Measurements from ENCODE around the gene PACRG.

GRCh38 chr6:162773996-162774395, 46.2 kb downstream of the PACRG start:
- TF ChIP-seq, protein P1, sequence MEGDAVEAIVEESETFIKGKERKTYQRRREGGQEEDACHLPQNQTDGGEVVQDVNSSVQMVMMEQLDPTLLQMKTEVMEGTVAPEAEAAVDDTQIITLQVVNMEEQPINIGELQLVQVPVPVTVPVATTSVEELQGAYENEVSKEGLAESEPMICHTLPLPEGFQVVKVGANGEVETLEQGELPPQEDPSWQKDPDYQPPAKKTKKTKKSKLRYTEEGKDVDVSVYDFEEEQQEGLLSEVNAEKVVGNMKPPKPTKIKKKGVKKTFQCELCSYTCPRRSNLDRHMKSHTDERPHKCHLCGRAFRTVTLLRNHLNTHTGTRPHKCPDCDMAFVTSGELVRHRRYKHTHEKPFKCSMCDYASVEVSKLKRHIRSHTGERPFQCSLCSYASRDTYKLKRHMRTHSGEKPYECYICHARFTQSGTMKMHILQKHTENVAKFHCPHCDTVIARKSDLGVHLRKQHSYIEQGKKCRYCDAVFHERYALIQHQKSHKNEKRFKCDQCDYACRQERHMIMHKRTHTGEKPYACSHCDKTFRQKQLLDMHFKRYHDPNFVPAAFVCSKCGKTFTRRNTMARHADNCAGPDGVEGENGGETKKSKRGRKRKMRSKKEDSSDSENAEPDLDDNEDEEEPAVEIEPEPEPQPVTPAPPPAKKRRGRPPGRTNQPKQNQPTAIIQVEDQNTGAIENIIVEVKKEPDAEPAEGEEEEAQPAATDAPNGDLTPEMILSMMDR (optimal IDR thresholded peaks at IDR 0.05 in 1 of 3, IDR thresholded peaks at IDR 0.05 in 1 of 3, conservative IDR thresholded peaks at IDR 0.05 in 1 of 3; ENCODE audit: extremely low read depth in 1 of 3, insufficient read depth in 2 of 3, low read length in 3 of 3) = no peak
- no peak for TF ChIP-seq EZH2 (IDR thresholded peaks at IDR 0.05; ENCODE audit: low read length)
